NCI-H748 (cell line): Measurements from ENCODE around the gene TSHZ2.

Experiments used
- DNase-seq: peaks from one replicate; lab custom pipeline; 2025; ENCODE audit not compliant: unreplicated experiment; lab: John Stamatoyannopoulos, UW

TSHZ2 gene

GRCh38 chr20:53224851-53225250 is 252.7 kb downstream of the TSHZ2 start:
- DNase-seq, result no peak

- no peak for DNase-seq
Observed at GRCh38 chr20:53226826-53227225, 254.7 kb downstream of the TSHZ2 start.

- no peak for DNase-seq
Observed at GRCh38 chr20:53227523-53227922, 255.4 kb downstream of the TSHZ2 start.

GRCh38 chr20:53231061-53231460 is 258.9 kb downstream of the TSHZ2 start:
- DNase-seq, result no peak

DNA sequence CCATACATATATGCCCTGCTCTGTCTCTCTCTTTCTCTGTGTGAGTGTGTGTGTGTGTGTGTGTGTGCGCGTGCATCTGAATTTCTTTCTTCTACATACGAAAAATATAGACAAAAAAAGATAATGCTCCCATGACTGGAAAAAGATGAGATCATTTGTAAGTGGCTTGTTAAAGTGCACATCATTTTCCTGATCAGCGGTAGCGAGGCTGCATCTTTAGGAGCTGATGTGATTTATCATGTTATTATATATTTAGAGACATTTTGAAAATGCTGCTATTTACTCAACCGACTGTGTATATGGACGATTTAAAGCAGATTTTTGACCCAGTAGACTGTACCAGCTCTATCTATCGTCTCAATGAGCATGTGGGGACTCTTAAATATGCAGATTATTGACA is 265.3 kb downstream of the TSHZ2 start:
- DNase-seq, result no peak

DNA sequence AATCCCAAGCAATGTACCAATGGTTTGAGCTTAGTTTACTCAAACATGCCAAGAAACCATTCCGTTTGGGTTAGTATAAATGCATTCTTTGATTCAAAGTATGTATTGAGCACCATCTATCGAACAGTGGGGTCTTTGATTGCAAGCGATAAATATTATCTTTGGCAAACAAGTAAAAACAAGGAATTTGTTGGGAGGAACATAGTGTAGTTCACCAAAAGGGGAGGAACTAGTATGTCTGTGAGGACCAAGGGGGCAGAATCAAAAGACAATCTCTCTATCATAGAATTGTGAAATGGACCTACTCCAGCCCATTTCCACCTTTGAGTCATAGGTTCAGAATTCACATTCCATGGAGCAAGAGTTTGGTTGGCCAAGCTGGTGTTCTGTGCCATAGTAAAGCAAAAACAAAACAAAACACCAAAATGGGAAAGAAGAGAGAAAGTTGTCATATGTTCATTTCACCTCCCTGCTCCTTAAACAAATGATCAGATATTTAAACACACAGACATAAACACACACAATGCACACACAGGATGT is 266.0 kb downstream of the TSHZ2 start:
- no peak for DNase-seq

DNA sequence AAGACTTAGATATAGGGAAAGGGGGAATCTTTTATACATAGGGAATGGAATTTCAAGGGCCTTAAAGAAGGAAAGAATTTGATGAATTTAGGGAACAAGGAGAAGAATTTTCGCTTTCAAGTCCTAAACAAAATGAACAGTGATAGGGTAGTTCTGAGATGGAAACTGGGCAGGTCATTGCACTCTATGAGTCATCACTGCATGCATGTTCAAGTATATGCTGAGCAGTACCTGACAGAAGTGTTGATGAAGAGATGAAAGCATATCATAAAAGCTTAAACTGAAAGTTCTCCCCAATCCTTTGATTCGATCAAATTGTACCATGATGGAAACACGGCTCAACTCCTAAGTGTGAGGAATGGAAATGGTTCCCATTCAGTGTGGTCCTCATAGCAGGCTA is 271.0 kb downstream of the TSHZ2 start:
- no peak for DNase-seq

GRCh38 chr20:53244711-53245110 is 272.6 kb downstream of the TSHZ2 start:
- DNase-seq, result no peak

GRCh38 chr20:53245574-53245973 is 273.4 kb downstream of the TSHZ2 start:
- DNase-seq, result no peak

DNA sequence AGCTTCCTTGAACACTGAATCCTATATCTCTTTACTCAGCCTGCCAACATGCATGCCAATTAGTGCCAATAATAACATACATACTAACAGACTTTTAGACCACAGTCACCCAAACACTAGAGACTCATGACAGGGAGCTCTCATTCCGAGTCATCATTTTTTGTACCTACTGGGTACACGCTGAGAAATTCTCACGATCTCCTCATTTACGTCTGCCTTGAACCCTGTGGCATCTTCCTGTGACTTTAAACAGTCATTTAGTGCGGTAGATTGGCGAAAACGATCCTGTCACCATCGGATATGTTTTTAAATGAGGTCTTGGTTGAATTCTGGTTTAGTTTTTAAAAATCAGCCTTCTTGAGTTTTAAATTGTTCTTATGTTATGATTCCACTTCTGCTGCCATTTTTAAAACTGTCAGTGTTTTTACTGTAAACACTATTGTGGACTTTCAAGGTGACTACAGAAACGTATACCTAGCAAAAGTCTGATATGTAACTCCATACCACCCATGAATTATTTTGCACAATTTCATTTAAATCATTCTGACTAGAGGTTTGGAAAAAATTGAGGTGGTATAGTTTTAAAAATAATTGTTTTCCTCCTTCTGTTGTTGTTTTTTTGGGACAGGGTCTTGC is 275.4 kb downstream of the TSHZ2 start:
- no peak for DNase-seq

DNA sequence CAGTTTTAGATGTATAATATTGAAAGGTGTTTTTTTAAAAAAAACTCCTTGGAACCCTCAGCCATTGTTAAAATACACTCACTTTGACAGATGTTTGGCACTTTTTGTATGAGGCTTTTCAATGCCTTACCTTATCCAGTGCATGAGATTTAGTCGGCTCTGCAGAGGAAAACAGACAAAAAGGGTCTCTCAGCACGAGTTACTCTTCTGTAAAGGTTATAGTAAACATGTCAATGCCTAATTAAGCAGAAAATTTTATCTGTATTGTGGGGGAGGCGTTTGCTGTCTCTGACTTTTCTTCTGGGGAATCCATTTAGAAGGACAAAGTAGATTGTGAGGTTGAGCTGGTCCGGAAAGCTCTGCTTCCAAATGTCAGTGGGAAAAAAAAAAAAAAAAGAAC is 278.3 kb downstream of the TSHZ2 start:
- no peak for DNase-seq

- DNase-seq, result no peak
Observed at GRCh38 chr20:53252002-53252401, 279.8 kb downstream of the TSHZ2 start.

GRCh38 chr20:53253668-53254067 is 281.5 kb downstream of the TSHZ2 start:
- no peak for DNase-seq

DNA sequence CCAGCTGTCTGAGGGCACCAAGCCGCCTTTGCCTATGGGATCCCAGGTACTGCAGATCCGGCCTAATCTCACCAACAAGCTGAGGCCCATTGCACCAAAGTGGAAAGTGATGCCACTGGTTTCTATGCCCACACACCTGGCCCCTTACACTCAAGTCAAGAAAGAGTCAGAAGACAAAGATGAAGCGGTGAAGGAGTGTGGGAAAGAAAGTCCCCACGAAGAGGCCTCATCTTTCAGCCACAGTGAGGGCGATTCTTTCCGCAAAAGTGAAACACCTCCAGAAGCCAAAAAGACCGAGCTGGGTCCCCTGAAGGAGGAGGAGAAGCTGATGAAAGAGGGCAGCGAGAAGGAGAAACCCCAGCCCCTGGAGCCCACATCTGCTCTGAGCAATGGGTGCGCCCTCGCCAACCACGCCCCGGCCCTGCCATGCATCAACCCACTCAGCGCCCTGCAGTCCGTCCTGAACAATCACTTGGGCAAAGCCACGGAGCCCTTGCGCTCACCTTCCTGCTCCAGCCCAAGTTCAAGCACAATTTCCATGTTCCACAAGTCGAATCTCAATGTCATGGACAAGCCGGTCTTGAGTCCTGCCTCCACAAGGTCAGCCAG is 283.0 kb downstream of the TSHZ2 start:
- no peak for DNase-seq

GRCh38 chr20:53258741-53259140 is 286.6 kb downstream of the TSHZ2 start:
- DNase-seq, result peak; percentile 20

- no peak for DNase-seq
Observed at GRCh38 chr20:53260168-53260567, 288.0 kb downstream of the TSHZ2 start.

- DNase-seq, result no peak
Observed at GRCh38 chr20:53260591-53260990, 288.4 kb downstream of the TSHZ2 start.

- no peak for DNase-seq
Observed at GRCh38 chr20:53262365-53262764, 290.2 kb downstream of the TSHZ2 start.

GRCh38 chr20:53263554-53264438 is 291.6 kb downstream of the TSHZ2 start:
- DNase-seq, result no peak

GRCh38 chr20:53264604-53265003 is 292.4 kb downstream of the TSHZ2 start:
- no peak for DNase-seq

GRCh38 chr20:53265304-53265875 is 293.2 kb downstream of the TSHZ2 start:
- no peak for DNase-seq
